ENCODE measurements around the gene ARPC2.

DNA sequence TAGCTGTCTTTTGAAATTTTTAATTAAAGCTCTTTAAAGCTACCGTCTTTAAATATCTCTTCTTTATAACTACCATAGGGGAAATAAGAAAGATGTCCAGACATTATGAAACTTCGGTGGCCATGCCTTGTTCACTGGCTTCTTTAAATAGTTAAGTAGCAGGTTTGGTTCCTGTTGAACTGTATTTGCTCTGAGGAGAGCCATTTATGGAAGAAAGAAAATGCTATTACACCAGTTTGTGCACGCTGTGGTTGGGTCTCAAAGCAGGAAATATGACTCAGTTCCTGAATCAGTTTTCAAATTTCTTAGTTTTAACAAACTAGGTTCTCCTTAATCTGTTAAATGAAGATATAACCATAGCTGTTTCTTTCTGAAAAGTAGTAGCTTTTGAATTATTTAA lies 12.2 kb downstream of the ARPC2 start:
- TF ChIP-seq POLR2A (IDR thresholded peaks at IDR 0.05) = no peak
- TF ChIP-seq, protein P1, sequence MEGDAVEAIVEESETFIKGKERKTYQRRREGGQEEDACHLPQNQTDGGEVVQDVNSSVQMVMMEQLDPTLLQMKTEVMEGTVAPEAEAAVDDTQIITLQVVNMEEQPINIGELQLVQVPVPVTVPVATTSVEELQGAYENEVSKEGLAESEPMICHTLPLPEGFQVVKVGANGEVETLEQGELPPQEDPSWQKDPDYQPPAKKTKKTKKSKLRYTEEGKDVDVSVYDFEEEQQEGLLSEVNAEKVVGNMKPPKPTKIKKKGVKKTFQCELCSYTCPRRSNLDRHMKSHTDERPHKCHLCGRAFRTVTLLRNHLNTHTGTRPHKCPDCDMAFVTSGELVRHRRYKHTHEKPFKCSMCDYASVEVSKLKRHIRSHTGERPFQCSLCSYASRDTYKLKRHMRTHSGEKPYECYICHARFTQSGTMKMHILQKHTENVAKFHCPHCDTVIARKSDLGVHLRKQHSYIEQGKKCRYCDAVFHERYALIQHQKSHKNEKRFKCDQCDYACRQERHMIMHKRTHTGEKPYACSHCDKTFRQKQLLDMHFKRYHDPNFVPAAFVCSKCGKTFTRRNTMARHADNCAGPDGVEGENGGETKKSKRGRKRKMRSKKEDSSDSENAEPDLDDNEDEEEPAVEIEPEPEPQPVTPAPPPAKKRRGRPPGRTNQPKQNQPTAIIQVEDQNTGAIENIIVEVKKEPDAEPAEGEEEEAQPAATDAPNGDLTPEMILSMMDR (IDR thresholded peaks at IDR 0.05) = no peak

Data from stomach (tissue), 4 donors.